Activated CD4-positive, alpha-beta memory T cell treated with anti-CD3 and anti-CD28 coated beads for 36 hours (primary cell): ENCODE data around the gene ZNF182. TPM values are rescaled to one million over a fixed set of nuclear protein-coding genes. Genes with fewer than 3 reads are reported as not detected.
A peak's percentile ranks its signal among the peaks of the same experiment; 100 is the strongest.
"Not testable (repeated sequence)": the region's sequence is repeated elsewhere in the genome, so short reads cannot be mapped to it uniquely, and the experiment has no call there.

ENCODE experiments used
- CTCF ChIA-PET: fragments of 350-600 bp; sonication (Branson Sonifier 250); formaldehyde crosslinking; loops from one replicate; lab custom pipeline; 2021; ENCODE audit warnings: antibody characterized with exemption, inconsistent platforms; lab: Charles Lee
- POLR2A ChIA-PET: fragments of 350-600 bp; sonication (Branson Sonifier 250); formaldehyde crosslinking; loops from one replicate; lab custom pipeline; 2021; ENCODE audit warnings: antibody characterized with exemption; lab: Charles Lee
- DNase-seq: peaks from one replicate; pipeline ENCODE4 v3.0.0-alpha.2; 2020
- H3K27ac Mint-ChIP-seq: one replicate; pipeline ENCODE4 v1.8.0; 2021; ENCODE audit warnings: mixed read lengths
- H3K27me3 Mint-ChIP-seq: one replicate; pipeline ENCODE4 v1.8.0; 2021; ENCODE audit warnings: mixed read lengths
- H3K36me3 Mint-ChIP-seq: one replicate; pipeline ENCODE4 v1.8.0; 2021; ENCODE audit warnings: mixed read lengths
- H3K4me1 Mint-ChIP-seq: one replicate; pipeline ENCODE4 v1.8.0; 2021; ENCODE audit warnings: low read depth, mixed read lengths
- H3K4me3 Mint-ChIP-seq: one replicate; pipeline ENCODE4 v1.8.0; 2021; ENCODE audit warnings: mild to moderate bottlenecking, mixed read lengths
- H3K9me3 Mint-ChIP-seq: one replicate; pipeline ENCODE4 v1.8.0; 2021; ENCODE audit warnings: mixed read lengths
- intact Hi-C: fragments of 100-400 bp; cut with micrococcal nuclease; formaldehyde crosslinking; loops from one replicate; pipeline ENCODE4 v1.15.1; 2023
- total RNA-seq, 2 experiments: library from RNA; stranded (reverse); gene quantifications; one replicate each; pipeline ENCODE4 v1.2.3, GENCODE V29; 2021

Gene ZNF182
- 1 to 10 TPM; 6.5 to 7.1 TPM for total RNA-seq

DNA sequence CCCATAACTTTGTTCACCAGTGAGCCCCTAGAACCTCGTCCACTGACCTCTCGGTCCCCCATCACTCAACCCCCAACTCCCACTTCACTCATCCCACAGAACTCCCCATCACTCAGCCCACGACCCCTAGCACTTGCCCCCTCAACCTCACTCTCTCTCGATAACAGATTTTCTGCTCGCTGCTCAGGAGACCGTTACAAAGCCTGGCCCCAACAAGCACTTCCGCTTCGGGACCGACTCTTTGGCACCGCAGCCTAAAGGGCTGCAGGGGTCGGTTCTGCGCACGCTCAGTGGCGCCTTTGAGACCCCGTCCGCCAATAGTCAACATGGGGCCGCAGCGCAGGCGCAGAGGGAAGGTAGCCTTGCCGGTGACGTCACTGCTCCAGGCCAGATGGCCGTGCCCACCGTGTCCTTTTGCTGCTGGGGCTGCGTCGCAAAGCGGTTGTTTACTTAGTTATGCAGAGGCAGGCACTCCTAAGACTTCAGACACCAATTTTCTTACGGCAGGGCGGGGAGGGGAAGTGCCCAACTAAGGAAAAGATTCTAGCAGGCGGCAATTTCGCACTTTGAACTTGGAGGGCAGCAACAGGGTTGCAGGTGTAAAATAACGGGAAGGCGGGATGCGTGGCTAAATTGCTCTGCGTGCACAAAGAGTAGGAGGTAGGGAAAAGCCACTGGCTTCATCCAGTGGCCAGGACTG lies at the start of gene ZNF182:
ZNF182 (minus strand) TSS at position 232 of the 700 bp plus-strand sequence. CDS start 1,380 bp downstream, outside the sequence.
- peak; percentile 94 for DNase-seq
- Mint-ChIP-seq H3K4me3 (peak within 1 kb of the TSS; percentile 87), H3K9me3 (no peaks in the 10 kb centered on the region), H3K27ac (peak within 1 kb of the TSS; percentile 96), H3K4me1 (peaks cover 21% of the 10 kb centered on the region), H3K27me3 (no peaks in the 10 kb centered on the region), H3K36me3 (peaks cover 12% of the 10 kb centered on the region)
- POLR2A ChIA-PET = no interaction called here
- intact Hi-C loops = no loop called here
- CTCF ChIA-PET = no interaction called here

DNA sequence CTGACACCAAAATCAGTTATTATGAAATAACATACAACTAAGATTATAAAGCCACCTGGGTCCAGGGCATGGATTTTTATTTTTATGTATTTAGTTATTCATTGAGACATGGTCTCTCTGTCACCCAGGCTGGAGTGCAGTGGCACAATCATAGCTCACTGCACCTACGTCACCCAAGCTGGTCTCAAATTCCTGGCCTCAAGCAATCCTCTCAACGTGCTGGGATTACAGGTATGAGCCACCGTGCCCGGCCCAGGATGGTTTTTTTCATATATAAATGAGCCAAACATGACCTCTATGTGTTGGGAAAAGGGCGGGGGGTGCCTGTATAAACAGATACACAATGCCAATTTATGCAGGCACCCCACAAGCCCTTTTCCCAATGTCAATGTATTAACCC lies 43.1 kb upstream of the ZNF182 start:
- DNase-seq = no peak
- intact Hi-C loops = no loop called here
- H3K27ac Mint-ChIP-seq = no peak overlapping the region
- ChIA-PET POLR2A (no interaction called here), CTCF (no interaction called here)
- peaks cover 1% of the 10 kb centered on the region for H3K36me3 Mint-ChIP-seq
- no peaks in the 10 kb centered on the region for H3K4me1 Mint-ChIP-seq
- no peak overlapping the region for H3K4me3 Mint-ChIP-seq
- H3K9me3 Mint-ChIP-seq = no peaks in the 10 kb centered on the region
- no peaks in the 10 kb centered on the region for H3K27me3 Mint-ChIP-seq

DNA sequence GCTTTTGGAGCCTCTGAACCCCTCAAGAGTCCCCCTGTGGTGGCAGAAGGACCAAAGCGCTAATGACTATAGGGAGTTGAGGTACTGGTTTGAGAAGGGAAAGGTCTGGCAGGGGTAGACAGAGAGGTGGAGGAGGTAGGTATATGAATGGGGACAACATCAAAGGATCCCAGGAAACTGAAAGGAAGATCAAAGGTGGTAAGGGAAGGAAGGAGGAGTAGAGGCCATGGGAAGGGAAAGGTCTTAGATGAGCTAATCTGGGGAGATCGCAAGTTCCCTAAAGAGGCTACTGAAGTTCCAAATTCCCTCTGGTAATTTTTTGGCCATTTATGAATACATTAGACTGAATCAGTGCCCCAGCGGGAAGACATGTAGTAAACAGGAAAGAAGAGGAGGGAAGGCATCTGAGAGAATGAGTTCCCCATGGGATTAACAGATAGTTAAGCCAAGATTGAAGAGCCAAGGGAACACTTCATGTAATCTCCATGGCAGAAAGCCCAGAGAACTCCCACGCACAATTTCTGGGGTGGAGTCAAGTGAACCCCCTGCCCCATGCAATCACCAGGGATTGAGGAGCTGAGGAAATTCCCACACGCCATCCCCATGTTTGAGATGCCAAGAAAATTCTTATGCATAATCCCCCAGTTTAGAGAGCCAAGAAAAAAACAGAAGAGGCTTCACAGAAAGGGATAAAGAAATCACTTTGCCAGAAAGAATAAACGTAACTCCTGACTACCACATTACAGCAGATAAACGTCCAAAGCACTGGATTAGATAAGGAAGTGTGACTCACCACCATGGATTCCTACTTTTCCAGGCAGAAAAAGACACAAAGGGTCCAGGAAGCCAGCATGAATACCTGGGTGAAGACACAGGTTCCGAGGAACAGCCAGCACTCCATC lies 41.9 kb upstream of the ZNF182 start:
- H3K36me3 Mint-ChIP-seq = peaks cover 1% of the 10 kb centered on the region
- no peak overlapping the region for H3K27ac Mint-ChIP-seq
- DNase-seq = no peak
- ChIA-PET CTCF (no interaction called here), POLR2A (no interaction called here)
- no peaks in the 10 kb centered on the region for H3K27me3 Mint-ChIP-seq
- intact Hi-C loops = no loop called here
- H3K9me3 Mint-ChIP-seq = no peaks in the 10 kb centered on the region
- no peak overlapping the region for H3K4me3 Mint-ChIP-seq
- H3K4me1 Mint-ChIP-seq = no peaks in the 10 kb centered on the region

DNA sequence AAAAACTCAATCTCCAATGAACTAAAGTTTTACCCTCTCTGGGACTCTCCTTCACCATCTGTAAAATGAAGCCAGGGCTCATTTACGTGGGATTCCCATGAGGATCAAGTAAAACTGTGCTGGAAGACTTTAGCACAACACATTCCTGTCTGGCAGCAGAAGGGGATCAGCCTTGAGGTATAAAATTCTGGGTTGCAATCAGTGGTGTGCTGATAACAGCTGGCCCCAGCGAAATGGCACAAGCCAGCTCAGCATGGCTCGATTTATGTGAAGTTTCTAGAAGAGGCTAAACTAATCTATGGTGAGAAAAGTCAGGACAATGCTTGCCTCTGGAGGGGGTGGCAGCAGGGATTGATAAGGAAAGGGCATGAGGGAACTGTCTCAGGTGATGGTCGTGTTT lies 39.3 kb upstream of the ZNF182 start:
- no peaks in the 10 kb centered on the region for H3K9me3 Mint-ChIP-seq
- no peaks in the 10 kb centered on the region for H3K4me1 Mint-ChIP-seq
- intact Hi-C loops = no loop called here
- peaks cover 1% of the 10 kb centered on the region for H3K36me3 Mint-ChIP-seq
- DNase-seq = no peak
- no peak overlapping the region for H3K27ac Mint-ChIP-seq
- H3K4me3 Mint-ChIP-seq = no peak overlapping the region
- POLR2A ChIA-PET = no interaction called here
- no peaks in the 10 kb centered on the region for H3K27me3 Mint-ChIP-seq
- CTCF ChIA-PET = no interaction called here

DNA sequence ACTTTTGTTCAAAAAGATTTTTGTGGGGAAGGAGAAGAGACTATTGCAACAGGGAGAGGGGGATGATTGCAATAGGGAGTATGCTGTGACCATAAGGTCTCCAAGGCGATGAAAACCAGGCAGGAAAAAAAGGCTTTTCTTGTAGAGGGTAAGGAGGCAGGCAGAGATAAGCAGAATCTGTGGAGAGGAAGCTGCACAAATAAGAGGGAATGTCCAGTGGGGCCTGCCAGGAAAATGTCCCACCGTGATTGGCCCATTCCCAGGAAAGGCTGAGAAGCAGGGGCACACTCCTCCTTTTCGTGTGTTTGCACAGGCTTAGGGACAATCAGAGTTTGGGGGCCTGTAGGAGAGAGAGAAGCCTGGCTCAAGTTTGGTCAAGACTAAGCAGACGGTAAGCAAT lies 32.1 kb upstream of the ZNF182 start:
- no peaks in the 10 kb centered on the region for H3K9me3 Mint-ChIP-seq
- ChIA-PET CTCF (no interaction called here), POLR2A (no interaction called here)

DNA sequence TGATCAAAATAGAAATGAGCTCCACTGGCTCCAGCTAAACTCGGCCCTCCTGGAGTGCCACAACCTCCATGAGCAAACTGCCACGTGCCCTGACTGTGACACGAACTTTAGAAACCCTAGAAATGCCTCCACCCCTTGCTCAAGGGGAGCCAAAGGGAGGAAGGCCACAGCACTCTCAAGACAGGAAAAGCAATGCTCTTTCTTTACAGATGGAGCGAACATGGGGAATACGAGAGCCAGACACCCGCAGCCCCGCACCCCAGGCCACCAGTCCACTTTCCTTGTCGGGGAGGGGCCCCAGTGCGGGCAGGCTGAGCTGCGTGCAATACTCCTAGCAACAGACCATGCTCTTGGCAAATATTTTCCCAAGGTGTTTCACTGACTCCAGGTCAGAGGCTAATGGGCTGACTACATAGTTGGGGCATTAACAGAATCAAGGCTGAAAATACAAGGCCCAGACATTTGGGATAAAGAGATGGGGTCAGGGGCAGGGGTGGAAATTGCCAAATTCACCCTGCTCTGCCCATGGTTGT lies 26.9 kb upstream of the ZNF182 start:
- H3K36me3 Mint-ChIP-seq, H3K4me3 Mint-ChIP-seq, CTCF ChIA-PET, intact Hi-C loops, H3K27ac Mint-ChIP-seq, POLR2A ChIA-PET, H3K4me1 Mint-ChIP-seq, DNase-seq, H3K27me3 Mint-ChIP-seq, H3K9me3 Mint-ChIP-seq: not testable (repeated sequence)

More for the DNA sequence above, 32.1 kb upstream of the ZNF182 start:
- intact Hi-C loops = no loop called here
- Mint-ChIP-seq H3K27me3 (no peaks in the 10 kb centered on the region), H3K4me3 (no peak overlapping the region), H3K4me1 (no peaks in the 10 kb centered on the region), H3K27ac (no peak overlapping the region), H3K36me3 (no peaks in the 10 kb centered on the region)
- DNase-seq = no peak

DNA sequence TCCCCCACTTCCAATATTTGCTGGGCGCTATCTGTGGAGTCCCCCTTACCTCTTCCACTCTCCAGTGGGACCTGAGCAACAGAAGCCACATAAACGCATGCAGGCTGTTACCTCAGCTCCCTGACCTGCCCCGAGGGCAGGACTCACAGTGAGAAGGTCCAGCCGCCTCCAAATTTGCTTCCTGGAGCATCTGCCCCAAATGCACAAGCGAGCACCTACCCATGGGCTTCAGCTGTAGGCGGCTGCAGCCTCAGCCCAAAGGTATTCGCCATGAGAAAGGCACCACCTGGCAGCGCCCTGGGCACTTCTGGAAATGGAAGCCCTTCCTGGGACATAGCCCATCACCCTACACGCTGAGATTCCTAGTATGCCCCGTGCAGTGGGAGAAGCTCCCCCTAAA lies 26.4 kb upstream of the ZNF182 start:
- intact Hi-C loops = no loop called here
- Mint-ChIP-seq H3K27me3 (no peaks in the 10 kb centered on the region), H3K36me3 (no peaks in the 10 kb centered on the region), H3K4me1 (peaks cover 4% of the 10 kb centered on the region), H3K9me3 (no peaks in the 10 kb centered on the region), H3K27ac (no peak overlapping the region), H3K4me3 (no peak overlapping the region)
- DNase-seq = no peak
- ChIA-PET POLR2A (no interaction called here), CTCF (no interaction called here)

DNA sequence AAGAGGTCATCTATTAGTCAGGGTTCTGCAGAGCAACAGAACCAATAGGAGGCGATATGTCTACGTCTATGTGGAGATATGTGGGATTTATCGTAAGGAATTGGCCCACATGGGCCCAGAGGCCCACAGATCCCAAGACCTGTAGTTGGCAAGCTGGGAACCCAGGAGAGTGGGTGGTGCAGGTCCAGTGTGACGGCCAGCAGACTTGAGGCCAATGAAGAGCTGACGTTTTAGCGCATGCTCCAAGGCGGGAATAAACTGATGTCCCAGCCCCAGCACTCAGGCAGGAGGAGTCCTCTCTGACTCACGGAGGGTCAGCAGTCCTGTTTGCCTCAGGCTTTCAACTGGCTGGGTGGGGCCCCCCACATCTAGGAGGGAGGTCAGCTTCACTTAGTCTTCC lies 24.3 kb upstream of the ZNF182 start:
- ChIA-PET CTCF (interaction anchor here (1.3 to 3.0 kb wide), 3 partner anchors 175 to 198 kb away, joined by 12 to 13 read pairs (median 13); no protein-coding TSS in a partner anchor), POLR2A (no interaction called here)
- DNase-seq = no peak
- peaks cover 4% of the 10 kb centered on the region for H3K4me1 Mint-ChIP-seq
- H3K36me3 Mint-ChIP-seq = no peaks in the 10 kb centered on the region
- intact Hi-C loops = loop anchor here (5.0 kb wide), 1 partner anchor 176 kb away; no protein-coding TSS in a partner anchor
- no peaks in the 10 kb centered on the region for H3K9me3 Mint-ChIP-seq
- no peak overlapping the region for H3K27ac Mint-ChIP-seq
- H3K27me3 Mint-ChIP-seq = no peaks in the 10 kb centered on the region
- H3K4me3 Mint-ChIP-seq = no peak overlapping the region

DNA sequence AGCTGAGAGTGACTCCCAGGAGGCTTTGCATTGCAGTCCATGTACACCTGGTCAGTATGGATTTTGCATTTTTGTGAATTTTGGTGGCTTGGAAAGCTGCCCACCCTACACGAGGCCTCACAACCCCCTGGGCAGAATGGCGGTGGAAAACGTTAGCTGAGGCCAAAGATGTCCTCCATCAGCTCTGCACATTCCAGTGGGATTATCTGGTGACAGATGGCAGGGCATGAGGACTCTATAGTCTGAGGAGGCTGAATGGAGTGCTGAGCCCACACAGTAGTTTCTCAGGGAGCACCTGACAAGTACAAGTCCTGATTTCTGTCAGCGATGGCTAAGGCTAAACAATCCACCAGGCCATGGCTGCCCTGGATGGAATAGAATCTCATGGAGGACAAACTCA lies 23.8 kb upstream of the ZNF182 start:
- intact Hi-C loops = loop anchor here (5.0 kb wide), 1 partner anchor 175 kb away; no protein-coding TSS in a partner anchor
- CTCF ChIA-PET = interaction anchor here (0.7 to 3.0 kb wide), 8 partner anchors 16 to 197 kb away, joined by 3 to 24 read pairs (median 12); partner anchors contain the start of gene ZNF81
- H3K4me1 Mint-ChIP-seq, H3K36me3 Mint-ChIP-seq, H3K27me3 Mint-ChIP-seq, H3K27ac Mint-ChIP-seq, H3K9me3 Mint-ChIP-seq, H3K4me3 Mint-ChIP-seq, POLR2A ChIA-PET, DNase-seq: not testable (repeated sequence)

DNA sequence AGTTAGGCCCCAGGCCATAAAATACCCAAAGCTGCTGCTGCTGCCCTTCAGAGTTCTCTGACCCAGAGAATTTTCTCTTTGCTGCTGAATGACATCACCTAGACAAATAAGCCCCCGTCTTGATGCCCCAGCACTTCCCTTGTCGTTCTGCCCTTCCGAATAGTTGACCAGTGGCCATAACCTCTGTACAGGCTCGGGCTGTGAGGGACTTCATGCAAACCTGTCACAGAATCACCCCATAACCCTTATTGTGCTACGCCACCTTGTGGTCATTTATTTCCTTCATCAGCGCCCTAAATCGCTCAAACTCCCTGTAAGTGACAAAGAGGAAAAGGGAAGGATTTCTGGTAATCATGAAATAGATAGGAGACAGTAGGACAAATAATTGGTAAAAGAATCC lies 21.8 kb upstream of the ZNF182 start:
- no peaks in the 10 kb centered on the region for H3K27me3 Mint-ChIP-seq
- no peak overlapping the region for H3K27ac Mint-ChIP-seq
- H3K4me3 Mint-ChIP-seq = no peak overlapping the region
- CTCF ChIA-PET = interaction anchor here (1.7 to 3.0 kb wide), 4 partner anchors 67 to 193 kb away, joined by 5 to 24 read pairs (median 13); partner anchors contain the start of gene ZNF81
- intact Hi-C loops = loop anchor here (5.0 kb wide), 1 partner anchor 173 kb away; no protein-coding TSS in a partner anchor
- H3K4me1 Mint-ChIP-seq = peaks cover 8% of the 10 kb centered on the region
- H3K36me3 Mint-ChIP-seq = no peaks in the 10 kb centered on the region
- POLR2A ChIA-PET = no interaction called here
- H3K9me3 Mint-ChIP-seq = no peaks in the 10 kb centered on the region
- peak; percentile 40 for DNase-seq

DNA sequence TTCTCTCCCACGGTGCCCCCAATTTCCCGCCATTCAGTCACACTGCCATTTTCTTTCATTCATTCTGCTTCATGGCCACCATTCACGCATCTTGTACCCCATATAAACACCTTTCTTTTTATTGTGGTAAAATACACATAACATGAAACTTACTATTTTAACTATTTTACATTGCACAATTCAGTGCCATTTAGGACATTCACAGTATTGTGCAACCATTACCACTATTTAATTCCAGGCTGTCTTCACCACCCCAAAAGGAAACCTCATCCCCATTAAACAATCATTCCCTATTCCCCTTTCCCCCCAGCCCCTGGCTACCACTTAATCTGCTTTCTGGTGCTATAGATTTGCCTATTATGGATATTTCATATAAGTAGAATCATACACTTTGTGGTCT lies 18.9 kb upstream of the ZNF182 start:
- Mint-ChIP-seq H3K4me1 (peaks cover 8% of the 10 kb centered on the region), H3K27ac (no peak overlapping the region), H3K36me3 (no peaks in the 10 kb centered on the region), H3K9me3 (no peaks in the 10 kb centered on the region), H3K27me3 (no peaks in the 10 kb centered on the region), H3K4me3 (no peak overlapping the region)
- intact Hi-C loops = loop anchor here (5.0 kb wide), 1 partner anchor 460 kb away; the partner anchor contains the start of gene ARAF
- POLR2A ChIA-PET = no interaction called here
- no peak for DNase-seq
- CTCF ChIA-PET = no interaction called here

DNA sequence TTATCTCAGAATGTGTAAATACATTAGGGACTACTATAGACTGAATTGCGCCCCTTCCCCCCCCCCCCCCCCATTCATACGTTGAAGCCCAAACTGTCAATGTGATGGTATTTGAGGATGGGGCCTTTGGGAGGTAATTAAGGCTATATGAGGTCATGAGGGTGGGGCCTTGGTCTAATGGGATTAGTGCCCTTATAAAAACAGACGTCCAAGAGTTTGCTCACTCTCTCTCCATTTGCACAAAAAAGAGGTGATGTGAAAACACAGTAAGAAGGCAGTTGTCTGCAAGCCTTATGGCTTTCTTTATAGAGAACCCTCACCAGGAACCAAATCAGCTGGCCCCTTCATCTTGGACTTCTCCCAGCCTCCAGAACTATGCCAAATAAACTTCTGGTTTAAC lies 18.3 kb upstream of the ZNF182 start:
- H3K27ac Mint-ChIP-seq = no peak overlapping the region
- DNase-seq = no peak
- H3K4me1 Mint-ChIP-seq = peaks cover 8% of the 10 kb centered on the region
- no peaks in the 10 kb centered on the region for H3K27me3 Mint-ChIP-seq
- no peaks in the 10 kb centered on the region for H3K36me3 Mint-ChIP-seq
- no peaks in the 10 kb centered on the region for H3K9me3 Mint-ChIP-seq
- ChIA-PET CTCF (no interaction called here), POLR2A (no interaction called here)
- no peak overlapping the region for H3K4me3 Mint-ChIP-seq
- intact Hi-C loops = loop anchor here (5.0 kb wide), 1 partner anchor 460 kb away; the partner anchor contains the start of gene ARAF
